Common myeloid progenitor, CD34-positive (primary cell): ENCODE results near the gene ZNF107. TPM values are rescaled to one million over a fixed set of nuclear protein-coding genes. Genes with fewer than 3 reads are reported as not detected.

Experiments used
- CTCF ChIA-PET: fragments of 350-600 bp; sonication (Branson Sonifier 250); formaldehyde crosslinking; loops from one replicate; lab custom pipeline; 2021; ENCODE audit warnings: antibody characterized with exemption; lab: Charles Lee
- POLR2A ChIA-PET: fragments of 350-600 bp; sonication (Branson Sonifier 250); formaldehyde crosslinking; loops from one replicate; lab custom pipeline; 2021; ENCODE audit warnings: antibody characterized with exemption; lab: Charles Lee
- DNase-seq, 3 donors: peaks; one replicate each; pipeline versions ENCODE4 v3.0.0 to v3.0.0-alpha.2; 2013
- H3K27ac ChIP-seq, 2 experiments: 1 replicate in 1 of 2; 2 replicates in 1 of 2; pipeline ENCODE4 v1.7.0; 2013; ENCODE audit warnings: inconsistent platforms in 2 of 2, low read length in 2 of 2, mild to moderate bottlenecking in 2 of 2, low read depth in 1 of 2, moderate library complexity in 1 of 2; ENCODE audit not compliant: severe bottlenecking in 2 of 2, insufficient read depth in 1 of 2, poor library complexity in 1 of 2
- H3K27me3 ChIP-seq, 5 experiments: replicated peaks in 2 of 5; 1 replicate in 3 of 5; 2 replicates in 2 of 5; pipeline versions ENCODE4 v1.6.1 to v1.7.0; 2013; ENCODE audit warnings: low read length in 4 of 5, mild to moderate bottlenecking in 2 of 5, moderate library complexity in 2 of 5, inconsistent platforms in 1 of 5; ENCODE audit not compliant: insufficient read depth in 5 of 5, control insufficient read depth in 4 of 5
- H3K36me3 ChIP-seq, 4 experiments: 1 replicate in 2 of 4; 2 replicates in 2 of 4; pipeline versions ENCODE4 v1.6.1 to v1.7.0; 2013; ENCODE audit warnings: low read length in 3 of 4, control low read depth in 1 of 4, mild to moderate bottlenecking in 1 of 4; ENCODE audit not compliant: control insufficient read depth in 4 of 4, insufficient read depth in 4 of 4
- H3K4me1 ChIP-seq, 4 experiments: 1 replicate in 3 of 4; 2 replicates in 1 of 4; pipeline versions ENCODE4 v1.6.1 to v1.7.1; 2013; ENCODE audit warnings: low read length in 3 of 4, mild to moderate bottlenecking in 3 of 4, control low read depth in 1 of 4, inconsistent platforms in 1 of 4, moderate library complexity in 1 of 4; ENCODE audit not compliant: control insufficient read depth in 4 of 4, insufficient read depth in 4 of 4; ENCODE audit errors: control extremely low read depth in 1 of 4
- H3K4me3 ChIP-seq, 7 experiments: 1 replicate in 4 of 7; 2 replicates in 3 of 7; pipeline versions ENCODE4 v1.5.1 to v1.7.0; 2013; ENCODE audit warnings: mild to moderate bottlenecking in 7 of 7, low read length in 6 of 7, moderate library complexity in 6 of 7, inconsistent platforms in 2 of 7, low read depth in 2 of 7, control low read depth in 1 of 7; ENCODE audit not compliant: insufficient read depth in 4 of 7, control insufficient read depth in 1 of 7; ENCODE audit errors: extremely low read depth in 1 of 7
- H3K9me3 ChIP-seq, 5 experiments: 1 replicate in 4 of 5; 2 replicates in 1 of 5; pipeline versions ENCODE4 v1.6.1 to v1.7.1; 2013; ENCODE audit warnings: low read length in 4 of 5, mild to moderate bottlenecking in 2 of 5, inconsistent platforms in 1 of 5, low read depth in 1 of 5, moderate library complexity in 1 of 5; ENCODE audit not compliant: control insufficient read depth in 4 of 5, insufficient read depth in 2 of 5; ENCODE audit errors: control extremely low read depth in 1 of 5
- WGBS: methylation state at CpG from one replicate; pipeline ENCODE4 v1.1.5; 2013; ENCODE audit not compliant: insufficient coverage; 5-methylcytosine and 5-hydroxymethylcytosine counted together
- polyA plus RNA-seq: library from polyadenylated mRNA; unstranded; fragments of 120-200 nt; gene quantifications from one replicate; pipeline ENCODE4 v1.2.1, GENCODE V29; 2013

ZNF107 gene
- polyA plus RNA-seq = 8.6 TPM

GRCh38 chr7:64665980-64666662 is at the start of gene ZNF107:
Gene ZNF107, plus strand, starts transcription at chr7:64666133. Its CDS starts 150 bp downstream, at chr7:64666283.
- peaks cover 0 to 10% (median 8%) of the 10 kb centered on the region in 5 experiments for H3K9me3 ChIP-seq
- peak within 1 kb of the TSS; percentile 65 to 90 for H3K27ac ChIP-seq
- DNase-seq = peak; percentile 90 to 96 (median 95)
- WGBS = under 1% methylated on average over 28 of the region's 37 CpGs
- H3K36me3 ChIP-seq = peaks cover 12 to 25% (median 19%) of the 10 kb centered on the region in 4 experiments
- peaks cover 3 to 16% (median 8%) of the 10 kb centered on the region in 4 experiments for H3K4me1 ChIP-seq
- H3K27me3 ChIP-seq = no peaks in the 10 kb centered on the region
- POLR2A ChIA-PET = no interaction called here
- H3K4me3 ChIP-seq = peak within 1 kb of the TSS; percentile 63 to 96 (median 90)
- CTCF ChIA-PET = interaction anchor here (1.0 kb wide), 1 partner anchor 9 kb away, joined by 3 read pairs; no protein-coding TSS in a partner anchor

- Histone ChIP-seq H3K27ac (no peak overlapping the region), H3K4me3 (no peak overlapping the region), H3K27me3 (no peaks in the 10 kb centered on the region), H3K36me3 (no peaks in the 10 kb centered on the region), H3K9me3 (peaks cover 0 to 16% (median 14%) of the 10 kb centered on the region in 5 experiments), H3K4me1 (no peaks in the 10 kb centered on the region)
- peak; percentile 60 to 76 (median 68) for DNase-seq
- CTCF ChIA-PET = interaction anchor here (1.4 to 4.6 kb wide), 4 partner anchors 11 to 437 kb away, joined by 3 to 22 read pairs (median 5); no protein-coding TSS in a partner anchor
- 42% methylated on average over 4 of the region's 6 CpGs for WGBS
- POLR2A ChIA-PET = no interaction called here
Observed at GRCh38 chr7:64618785-64619456, 47.0 kb upstream of the ZNF107 start.

DNA sequence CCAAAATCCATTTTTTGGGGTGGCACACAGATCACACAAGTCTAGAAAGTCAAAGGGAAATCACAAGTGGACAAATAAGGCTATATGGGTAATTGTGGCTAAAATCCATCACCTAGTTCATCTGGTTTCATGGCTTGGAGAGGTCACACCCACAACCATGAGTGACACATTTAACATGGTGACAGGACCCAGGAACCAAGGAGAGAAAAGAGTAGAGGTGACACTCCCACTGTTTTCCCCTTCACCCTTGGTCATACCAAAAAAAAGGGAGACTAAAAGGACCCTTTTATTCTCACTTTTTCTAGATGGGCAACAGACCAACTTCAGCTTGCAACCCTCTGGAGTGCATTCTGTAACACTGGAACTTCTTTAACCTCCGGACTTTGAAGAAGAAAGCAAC is 46.2 kb upstream of the ZNF107 start:
- Histone ChIP-seq H3K9me3 (peaks cover 0 to 16% (median 14%) of the 10 kb centered on the region in 5 experiments), H3K27me3 (no peaks in the 10 kb centered on the region), H3K27ac (no peak overlapping the region), H3K4me3 (no peak overlapping the region), H3K4me1 (no peaks in the 10 kb centered on the region), H3K36me3 (no peaks in the 10 kb centered on the region)
- DNase-seq = peak in 2 of 3 donors; percentile 23 to 25
- 83% methylated on average over 1 of the region's 1 CpG for WGBS
- ChIA-PET CTCF (interaction anchor here (1.4 to 4.6 kb wide), 4 partner anchors 10 to 438 kb away, joined by 3 to 22 read pairs (median 5); no protein-coding TSS in a partner anchor), POLR2A (no interaction called here)

GRCh38 chr7:64621656-64622055 is 44.3 kb upstream of the ZNF107 start:
- H3K4me3 ChIP-seq = no peak overlapping the region
- WGBS = 95% methylated on average over 2 of the region's 2 CpGs
- no peaks in the 10 kb centered on the region for H3K36me3 ChIP-seq
- no peaks in the 10 kb centered on the region for H3K27me3 ChIP-seq
- DNase-seq = no peak
- POLR2A ChIA-PET = no interaction called here
- CTCF ChIA-PET = interaction anchor here (4.6 kb wide), 1 partner anchor 440 kb away, joined by 22 read pairs; no protein-coding TSS in a partner anchor
- H3K27ac ChIP-seq = no peak overlapping the region
- H3K9me3 ChIP-seq = peaks cover 0 to 16% (median 14%) of the 10 kb centered on the region in 5 experiments
- no peaks in the 10 kb centered on the region for H3K4me1 ChIP-seq

GRCh38 chr7:64625114-64626082 is 40.5 kb upstream of the ZNF107 start:
- Histone ChIP-seq H3K4me3 (no peak overlapping the region), H3K36me3 (no peaks in the 10 kb centered on the region), H3K27me3 (peaks cover 0 to 3% (median 0%) of the 10 kb centered on the region in 5 experiments), H3K27ac (no peak overlapping the region), H3K9me3 (peaks cover 0 to 7% (median 4%) of the 10 kb centered on the region in 5 experiments), H3K4me1 (no peaks in the 10 kb centered on the region)
- CTCF ChIA-PET = interaction anchor here (1.5 to 1.6 kb wide), 2 partner anchors 11 to 96 kb away, joined by 3 to 5 read pairs; no protein-coding TSS in a partner anchor
- 66% methylated on average over 3 of the region's 12 CpGs for WGBS
- DNase-seq = peak; percentile 14 to 58 (median 52)
- POLR2A ChIA-PET = no interaction called here

GRCh38 chr7:64626083-64626469 is 39.9 kb upstream of the ZNF107 start:
- Histone ChIP-seq H3K36me3 (no peaks in the 10 kb centered on the region), H3K27me3 (peaks cover 0 to 3% (median 0%) of the 10 kb centered on the region in 5 experiments), H3K9me3 (peaks cover 0 to 3% (median 0%) of the 10 kb centered on the region in 5 experiments), H3K4me3 (no peak overlapping the region), H3K4me1 (no peaks in the 10 kb centered on the region), H3K27ac (no peak overlapping the region)
- POLR2A ChIA-PET = no interaction called here
- no peak for DNase-seq
- CTCF ChIA-PET = interaction anchor here (0.5 to 1.6 kb wide), 2 partner anchors 12 to 37 kb away, joined by 4 to 5 read pairs; no protein-coding TSS in a partner anchor
- 63% methylated on average over 4 of the region's 5 CpGs for WGBS
